HEK293 (cell line): Measurements from ENCODE around the gene FBXW5.
A peak's percentile ranks its signal among the peaks of the same experiment; 100 is the strongest.

Experiments
- FEZF1 ChIP-seq: fragments of 450-650 bp; formaldehyde crosslinking; IDR thresholded peaks from 2 replicates; pipeline ENCODE4 v1.5.1; 2016; ENCODE audit warnings: missing biosample characterization, missing genetic modification characterization
- KLF1 ChIP-seq: fragments of 450-650 bp; formaldehyde crosslinking; IDR thresholded peaks from 2 replicates; pipeline ENCODE4 v1.5.1; 2016; ENCODE audit warnings: missing biosample characterization, missing genetic modification characterization
- KLF10 ChIP-seq: fragments of 450-650 bp; IDR thresholded peaks from 2 replicates; pipeline ENCODE4 v1.5.1; 2018; ENCODE audit warnings: missing biosample characterization, mild to moderate bottlenecking, missing genetic modification characterization
- MEIS1 ChIP-seq: sonication (generic); formaldehyde crosslinking; IDR thresholded peaks from 2 replicates; pipeline ENCODE4 v1.8.1; 2022; ENCODE audit warnings: missing genetic modification reagents, mild to moderate bottlenecking, borderline replicate concordance
- PRDM6 ChIP-seq: fragments of 450-650 bp; formaldehyde crosslinking; IDR thresholded peaks from 2 replicates; pipeline ENCODE4 v1.5.1; 2017; ENCODE audit warnings: missing biosample characterization, missing genetic modification characterization
- ZFP3 ChIP-seq: fragments of 450-650 bp; formaldehyde crosslinking; IDR thresholded peaks from 2 replicates; pipeline ENCODE4 v1.5.1; 2016; ENCODE audit warnings: low read depth, missing biosample characterization, missing genetic modification characterization
- ZNF138 ChIP-seq: fragments of 450-650 bp; formaldehyde crosslinking; IDR thresholded peaks from 2 replicates; pipeline ENCODE4 v1.5.1; 2016; ENCODE audit warnings: missing biosample characterization, missing genetic modification characterization, borderline replicate concordance
- ZNF140 ChIP-seq: fragments of 450-650 bp; formaldehyde crosslinking; IDR thresholded peaks from 2 replicates; pipeline ENCODE4 v1.5.1; 2016; ENCODE audit warnings: missing biosample characterization, missing genetic modification characterization
- ZNF18 ChIP-seq: fragments of 450-650 bp; formaldehyde crosslinking; IDR thresholded peaks from 2 replicates; pipeline ENCODE4 v1.5.1; 2016; ENCODE audit warnings: missing biosample characterization, missing genetic modification characterization
- ZNF324 ChIP-seq: fragments of 450-650 bp; formaldehyde crosslinking; IDR thresholded peaks from 2 replicates; pipeline ENCODE4 v1.5.1; 2016; ENCODE audit warnings: missing biosample characterization, missing genetic modification characterization
- ZNF398 ChIP-seq: fragments of 450-650 bp; formaldehyde crosslinking; IDR thresholded peaks from 2 replicates; pipeline ENCODE4 v1.5.1; 2017; ENCODE audit warnings: missing biosample characterization, missing genetic modification characterization
- ZNF423 ChIP-seq: fragments of 450-650 bp; formaldehyde crosslinking; IDR thresholded peaks from 2 replicates; pipeline ENCODE4 v1.5.1; 2016; ENCODE audit warnings: missing biosample characterization, missing genetic modification characterization
- ZNF426 ChIP-seq: fragments of 450-650 bp; formaldehyde crosslinking; IDR thresholded peaks from 2 replicates; pipeline ENCODE4 v1.5.1; 2017; ENCODE audit warnings: missing biosample characterization, missing genetic modification characterization, mild to moderate bottlenecking, inconsistent platforms, moderate library complexity
- ZNF473 ChIP-seq: fragments of 450-650 bp; formaldehyde crosslinking; IDR thresholded peaks from 2 replicates; pipeline ENCODE4 v1.5.1; 2017; ENCODE audit warnings: missing biosample characterization, missing genetic modification characterization
- ZNF518A ChIP-seq: fragments of 450-650 bp; formaldehyde crosslinking; conservative IDR thresholded peaks from 2 replicates; pipeline ENCODE4 v1.5.1; 2016; ENCODE audit warnings: low read depth, missing biosample characterization, missing genetic modification characterization
- ZNF521 ChIP-seq: fragments of 450-650 bp; formaldehyde crosslinking; IDR thresholded peaks from 2 replicates; pipeline ENCODE4 v1.5.1; 2017; ENCODE audit warnings: missing biosample characterization, mild to moderate bottlenecking, missing genetic modification characterization
- ZNF529 ChIP-seq: fragments of 450-650 bp; formaldehyde crosslinking; IDR thresholded peaks from 2 replicates; pipeline ENCODE4 v1.5.1; 2017; ENCODE audit warnings: missing genetic modification characterization, missing biosample characterization; ENCODE audit not compliant: insufficient replicate concordance
- ZNF600 ChIP-seq: fragments of 450-650 bp; formaldehyde crosslinking; IDR thresholded peaks from 2 replicates; pipeline ENCODE4 v1.5.1; 2016; ENCODE audit warnings: missing biosample characterization, missing genetic modification characterization
- ZNF776 ChIP-seq: fragments of 450-650 bp; formaldehyde crosslinking; IDR thresholded peaks from 2 replicates; pipeline ENCODE4 v1.5.0; 2017; ENCODE audit warnings: missing biosample characterization, missing genetic modification characterization, borderline replicate concordance
- ZNF792 ChIP-seq: fragments of 450-650 bp; formaldehyde crosslinking; IDR thresholded peaks from 2 replicates; pipeline ENCODE4 v1.5.1; 2016; ENCODE audit warnings: missing biosample characterization, missing genetic modification characterization
- ZSCAN4 ChIP-seq: fragments of 450-650 bp; formaldehyde crosslinking; IDR thresholded peaks from 2 replicates; pipeline ENCODE4 v1.5.1; 2017; ENCODE audit warnings: missing biosample characterization, missing genetic modification characterization

Gene FBXW5

GRCh38 chr9:136991993-136992818 is 47.7 kb upstream of the FBXW5 start, which contains the start of gene PAXX (continued):
- TF ChIP-seq KLF10 (tag by site-specific recombination) (peak; percentile 83), MEIS1 (CRISPR knock-in tag) (no peak), ZNF473 (tag by site-specific recombination) (no peak), ZNF776 (tag by site-specific recombination) (no peak), ZNF792 (tag by site-specific recombination) (no peak), ZNF140 (tag by site-specific recombination) (no peak), ZNF518A (tag by site-specific recombination) (no peak), ZNF600 (tag by site-specific recombination) (peak; percentile 81), ZNF398 (tag by site-specific recombination) (peak; percentile 53), ZFP3 (tag by site-specific recombination) (no peak), PRDM6 (no peak), ZNF324 (tag by site-specific recombination) (0 out of 2 replicates have a peak, but pooled peaks have one; percentile 34), FEZF1 (tag by site-specific recombination) (no peak), ZNF18 (no peak), ZSCAN4 (tag by site-specific recombination) (no peak), ZNF138 (no peak), KLF1 (tag by site-specific recombination) (peak; percentile 89), ZNF423 (tag by site-specific recombination) (no peak), ZNF521 (tag by site-specific recombination) (no peak), ZNF426 (tag by site-specific recombination) (no peak), ZNF529 (no peak)
